Keratinocyte (primary cell): ENCODE data around the gene SLC30A1.

ENCODE experiments used
- EZH2 ChIP-seq: IDR thresholded peaks from one replicate; pipeline ENCODE4 v1.6.1; 2012; ENCODE audit warnings: inconsistent platforms, mild to moderate bottlenecking, low read length, moderate library complexity
- TF ChIP-seq, protein P1 (sequence below), 3 experiments: IDR thresholded peaks in 1 of 3; conservative IDR thresholded peaks in 1 of 3; optimal IDR thresholded peaks in 1 of 3; 2 replicates in 2 of 3; 3 replicates in 1 of 3; pipeline versions ENCODE3 to v1.5.1; 2011; ENCODE audit warnings: low read length in 3 of 3, mild to moderate bottlenecking in 3 of 3, moderate library complexity in 2 of 3, control low read depth in 1 of 3, inconsistent platforms in 1 of 3; ENCODE audit not compliant: insufficient read depth in 2 of 3; ENCODE audit errors: extremely low read depth in 1 of 3

DNA sequence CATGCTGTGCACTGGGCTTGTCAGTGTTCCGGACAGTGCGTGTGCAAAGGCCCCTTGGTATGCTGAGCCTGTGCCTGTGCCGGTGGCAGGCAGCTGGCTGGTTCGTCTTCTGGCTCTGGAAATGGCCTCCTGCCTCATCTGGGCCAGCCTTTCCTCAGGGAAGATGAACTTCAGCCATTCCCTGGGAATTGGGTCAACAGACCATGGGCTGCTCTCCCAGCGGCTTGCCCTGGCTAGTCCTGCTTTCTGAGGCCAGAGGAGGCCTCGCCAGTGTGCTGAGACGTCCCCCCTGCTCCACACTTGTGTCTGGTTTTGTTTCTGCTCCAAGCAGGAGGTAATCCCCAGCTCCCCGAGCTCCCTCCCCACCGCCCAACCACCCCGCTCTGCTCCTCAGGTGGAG, 54.4 kb downstream of the SLC30A1 start:
- TF ChIP-seq, protein P1, sequence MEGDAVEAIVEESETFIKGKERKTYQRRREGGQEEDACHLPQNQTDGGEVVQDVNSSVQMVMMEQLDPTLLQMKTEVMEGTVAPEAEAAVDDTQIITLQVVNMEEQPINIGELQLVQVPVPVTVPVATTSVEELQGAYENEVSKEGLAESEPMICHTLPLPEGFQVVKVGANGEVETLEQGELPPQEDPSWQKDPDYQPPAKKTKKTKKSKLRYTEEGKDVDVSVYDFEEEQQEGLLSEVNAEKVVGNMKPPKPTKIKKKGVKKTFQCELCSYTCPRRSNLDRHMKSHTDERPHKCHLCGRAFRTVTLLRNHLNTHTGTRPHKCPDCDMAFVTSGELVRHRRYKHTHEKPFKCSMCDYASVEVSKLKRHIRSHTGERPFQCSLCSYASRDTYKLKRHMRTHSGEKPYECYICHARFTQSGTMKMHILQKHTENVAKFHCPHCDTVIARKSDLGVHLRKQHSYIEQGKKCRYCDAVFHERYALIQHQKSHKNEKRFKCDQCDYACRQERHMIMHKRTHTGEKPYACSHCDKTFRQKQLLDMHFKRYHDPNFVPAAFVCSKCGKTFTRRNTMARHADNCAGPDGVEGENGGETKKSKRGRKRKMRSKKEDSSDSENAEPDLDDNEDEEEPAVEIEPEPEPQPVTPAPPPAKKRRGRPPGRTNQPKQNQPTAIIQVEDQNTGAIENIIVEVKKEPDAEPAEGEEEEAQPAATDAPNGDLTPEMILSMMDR (optimal IDR thresholded peaks at IDR 0.05 in 1 of 3, IDR thresholded peaks at IDR 0.05 in 1 of 3, conservative IDR thresholded peaks at IDR 0.05 in 1 of 3; ENCODE audit: extremely low read depth in 1 of 3, insufficient read depth in 2 of 3, low read length in 3 of 3): no peak
- TF ChIP-seq EZH2: no peak
